ENCODE results near the gene FAM174B.

DNA sequence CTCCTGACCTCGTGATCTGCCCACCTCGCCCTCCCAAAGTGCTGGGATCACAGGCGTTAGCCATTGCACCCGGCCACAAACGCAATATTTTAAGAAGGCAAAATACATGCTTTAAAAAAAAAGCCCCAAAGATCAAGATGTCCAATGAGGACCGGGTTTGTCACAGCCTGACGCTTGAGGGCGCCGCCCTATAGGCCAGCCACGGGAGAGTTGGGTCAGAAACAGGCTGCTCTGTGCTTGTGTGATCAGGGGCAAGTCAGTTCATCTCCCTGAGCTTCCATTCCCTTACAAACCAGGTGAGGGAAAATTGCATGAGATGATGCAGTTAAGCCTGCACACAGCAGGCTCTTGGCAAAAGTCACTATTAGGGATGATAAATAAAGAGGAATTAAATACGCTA is 23.9 kb downstream of the FAM174B start:
- TF ChIP-seq, protein P1, sequence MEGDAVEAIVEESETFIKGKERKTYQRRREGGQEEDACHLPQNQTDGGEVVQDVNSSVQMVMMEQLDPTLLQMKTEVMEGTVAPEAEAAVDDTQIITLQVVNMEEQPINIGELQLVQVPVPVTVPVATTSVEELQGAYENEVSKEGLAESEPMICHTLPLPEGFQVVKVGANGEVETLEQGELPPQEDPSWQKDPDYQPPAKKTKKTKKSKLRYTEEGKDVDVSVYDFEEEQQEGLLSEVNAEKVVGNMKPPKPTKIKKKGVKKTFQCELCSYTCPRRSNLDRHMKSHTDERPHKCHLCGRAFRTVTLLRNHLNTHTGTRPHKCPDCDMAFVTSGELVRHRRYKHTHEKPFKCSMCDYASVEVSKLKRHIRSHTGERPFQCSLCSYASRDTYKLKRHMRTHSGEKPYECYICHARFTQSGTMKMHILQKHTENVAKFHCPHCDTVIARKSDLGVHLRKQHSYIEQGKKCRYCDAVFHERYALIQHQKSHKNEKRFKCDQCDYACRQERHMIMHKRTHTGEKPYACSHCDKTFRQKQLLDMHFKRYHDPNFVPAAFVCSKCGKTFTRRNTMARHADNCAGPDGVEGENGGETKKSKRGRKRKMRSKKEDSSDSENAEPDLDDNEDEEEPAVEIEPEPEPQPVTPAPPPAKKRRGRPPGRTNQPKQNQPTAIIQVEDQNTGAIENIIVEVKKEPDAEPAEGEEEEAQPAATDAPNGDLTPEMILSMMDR (IDR thresholded peaks at IDR 0.05; ENCODE audit: low read length), result peak; percentile 22
- TF ChIP-seq EZH2phosphoT487 (IDR thresholded peaks at IDR 0.05; ENCODE audit: low read length) (no peak), EZH2 (optimal IDR thresholded peaks at IDR 0.05; ENCODE audit: low read depth, low read length) (no peak)

All from MM.1S (cell line).